H9 (cell line): ENCODE results near the gene SLC9A5. TPM values are rescaled to one million over a fixed set of nuclear protein-coding genes. Genes with fewer than 3 reads are reported as not detected.

Source experiments
- DNase-seq: peaks from one replicate; pipeline ENCODE4 v3.0.0-alpha.2; 2017
- H2AFZ ChIP-seq: one replicate; pipeline ENCODE4 v1.6.1; 2013; ENCODE audit warnings: mild to moderate bottlenecking, low read length, control low read depth, moderate library complexity
- H2AK5ac ChIP-seq: 2 replicates; pipeline ENCODE4 v1.6.1; 2013; ENCODE audit warnings: low read length, control low read depth, mixed read lengths; ENCODE audit not compliant: insufficient read length
- H2BK120ac ChIP-seq: one replicate; pipeline ENCODE4 v1.6.1; 2013; ENCODE audit warnings: low read depth, mild to moderate bottlenecking, low read length, control low read depth, inconsistent platforms; ENCODE audit not compliant: poor library complexity, severe bottlenecking
- H2BK12ac ChIP-seq: 2 replicates; pipeline ENCODE4 v1.6.1; 2013; ENCODE audit warnings: low read length, control low read depth, mixed read lengths, low read depth; ENCODE audit not compliant: insufficient read length
- H2BK15ac ChIP-seq: 2 replicates; pipeline ENCODE4 v1.6.1; 2013; ENCODE audit warnings: low read depth, low read length, control low read depth
- H2BK20ac ChIP-seq: one replicate; pipeline ENCODE4 v1.6.1; 2013; ENCODE audit warnings: low read depth, mild to moderate bottlenecking, low read length, control low read depth, inconsistent platforms; ENCODE audit not compliant: poor library complexity, severe bottlenecking
- H2BK5ac ChIP-seq: 2 replicates; pipeline ENCODE4 v1.6.1; 2013; ENCODE audit warnings: low read length, control low read depth, mixed read lengths; ENCODE audit not compliant: insufficient read length
- H3K14ac ChIP-seq: 2 replicates; pipeline ENCODE4 v1.6.1; 2013; ENCODE audit warnings: low read length, control low read depth; ENCODE audit not compliant: insufficient read depth
- H3K18ac ChIP-seq: 2 replicates; pipeline ENCODE4 v1.6.1; 2013; ENCODE audit warnings: low read depth, mild to moderate bottlenecking, mixed read lengths, low read length, control low read depth; ENCODE audit not compliant: insufficient read length
- H3K23ac ChIP-seq: 2 replicates; pipeline ENCODE4 v1.6.1; 2013; ENCODE audit warnings: low read length, control low read depth, mixed read lengths, low read depth; ENCODE audit not compliant: insufficient read length
- H3K23me2 ChIP-seq: 2 replicates; pipeline ENCODE4 v1.6.1; 2013; ENCODE audit warnings: low read depth, mild to moderate bottlenecking, mixed read lengths, low read length, control low read depth; ENCODE audit not compliant: insufficient read length, poor library complexity, severe bottlenecking
- H3K27ac ChIP-seq: 2 replicates; pipeline ENCODE4 v1.5.1; 2013; ENCODE audit warnings: low read length, control low read depth, mixed read lengths, low read depth; ENCODE audit not compliant: insufficient read length
- H3K27me3 ChIP-seq: 2 replicates; pipeline ENCODE4 v1.6.1; 2013; ENCODE audit warnings: low read length, control low read depth, inconsistent platforms; ENCODE audit not compliant: insufficient read depth
- H3K4ac ChIP-seq: 2 replicates; pipeline ENCODE4 v1.6.1; 2013; ENCODE audit warnings: low read depth, mild to moderate bottlenecking, control low read depth, inconsistent platforms, low read length, moderate library complexity
- H3K4me1 ChIP-seq: 2 replicates; pipeline ENCODE4 v1.6.1; 2013; ENCODE audit warnings: low read length, control low read depth, inconsistent platforms; ENCODE audit not compliant: insufficient read depth
- H3K4me2 ChIP-seq: 2 replicates; pipeline ENCODE4 v1.6.1; 2013; ENCODE audit warnings: low read length, control low read depth, mixed read lengths; ENCODE audit not compliant: insufficient read length, insufficient read depth
- H3K56ac ChIP-seq: 2 replicates; pipeline ENCODE4 v1.6.1; 2013; ENCODE audit warnings: low read depth, mild to moderate bottlenecking, mixed read lengths, low read length, control low read depth; ENCODE audit not compliant: insufficient read length
- H3K79me1 ChIP-seq: 2 replicates; pipeline ENCODE4 v1.6.1; 2013; ENCODE audit warnings: low read depth, mild to moderate bottlenecking, moderate library complexity, low read length, control low read depth, inconsistent platforms; ENCODE audit not compliant: insufficient read depth, poor library complexity, severe bottlenecking
- H3K79me2 ChIP-seq: 2 replicates; pipeline ENCODE4 v1.6.1; 2013; ENCODE audit warnings: low read length, control low read depth, inconsistent platforms; ENCODE audit not compliant: insufficient read depth
- H3K9ac ChIP-seq: 2 replicates; pipeline ENCODE4 v1.6.1; 2013; ENCODE audit warnings: low read length, control low read depth, mixed read lengths; ENCODE audit not compliant: insufficient read length; ENCODE audit errors: extremely low read depth
- H3K9me3 ChIP-seq: one replicate; pipeline ENCODE4 v1.6.1; 2013; ENCODE audit warnings: low read depth, low read length, inconsistent platforms; ENCODE audit not compliant: control insufficient read depth
- H3T11ph ChIP-seq: one replicate; pipeline ENCODE4 v1.6.1; 2013; ENCODE audit warnings: mild to moderate bottlenecking, low read length, control low read depth, inconsistent platforms
- H4K20me1 ChIP-seq: one replicate; pipeline ENCODE4 v1.6.1; 2013; ENCODE audit not compliant: control insufficient read depth, insufficient read length, insufficient read depth
- H4K5ac ChIP-seq: 2 replicates; pipeline ENCODE4 v1.6.1; 2013; ENCODE audit warnings: low read depth, mild to moderate bottlenecking, mixed read lengths, low read length, control low read depth; ENCODE audit not compliant: insufficient read length
- H4K8ac ChIP-seq: replicated peaks from 2 replicates; pipeline ENCODE4 v1.6.1; 2013; ENCODE audit warnings: low read length, control low read depth, mixed read lengths, low read depth; ENCODE audit not compliant: insufficient read length
- H4K91ac ChIP-seq: 2 replicates; pipeline ENCODE4 v1.6.1; 2013; ENCODE audit warnings: low read depth, mild to moderate bottlenecking, moderate library complexity, mixed read lengths, low read length, control low read depth; ENCODE audit not compliant: insufficient read length
- H3K27ac Mint-ChIP-seq, 3 experiments: 2 replicates in 2 of 3; 3 replicates in 1 of 3; pipeline ENCODE4 v1.8.0; 2020 to 2021; ENCODE audit warnings: mixed read lengths in 3 of 3, mild to moderate bottlenecking in 1 of 3, moderate library complexity in 1 of 3
- H3K27me3 Mint-ChIP-seq: 2 replicates; pipeline ENCODE4 v1.8.0; 2021; ENCODE audit warnings: low read depth, mild to moderate bottlenecking, moderate library complexity, mixed read lengths
- H3K36me3 Mint-ChIP-seq, 3 experiments: 2 replicates in 2 of 3; 3 replicates in 1 of 3; pipeline ENCODE4 v1.8.0; 2020 to 2021; ENCODE audit warnings: low read depth in 3 of 3, mixed read lengths in 3 of 3; ENCODE audit not compliant: insufficient read depth in 1 of 3
- H3K4me1 Mint-ChIP-seq, 2 experiments: 2 replicates each; pipeline ENCODE4 v1.8.0; 2020; ENCODE audit warnings: mixed read lengths in 2 of 2
- H3K4me3 Mint-ChIP-seq, 2 experiments: 2 replicates in 1 of 2; 3 replicates in 1 of 2; pipeline ENCODE4 v1.8.0; 2020 to 2021; ENCODE audit warnings: mild to moderate bottlenecking in 2 of 2, mixed read lengths in 2 of 2, moderate library complexity in 1 of 2
- H3K9me3 Mint-ChIP-seq, 2 experiments: 2 replicates in 1 of 2; 3 replicates in 1 of 2; pipeline ENCODE4 v1.8.0; 2020; ENCODE audit warnings: mild to moderate bottlenecking in 2 of 2, mixed read lengths in 2 of 2, moderate library complexity in 1 of 2
- WGBS: extraction: QIAGEN DNeasy Blood & Tissue Kit; methylation state at CpG from one replicate; pipeline ENCODE4 v1.1.7; 2013; ENCODE audit warnings: missing lambda C conversion rate, low lambda C conversion rate, mixed read lengths; ENCODE audit not compliant: insufficient read length; ENCODE audit errors: extremely low coverage; 5-methylcytosine and 5-hydroxymethylcytosine counted together
- total RNA-seq: library from RNA; stranded (reverse); gene quantifications from 2 replicates; pipeline ENCODE4 v1.2.1, GENCODE V29; 2021
- TF ChIP-seq, protein P1 (sequence below): fragments of 200-600 bp; sonication (generic); conservative IDR thresholded peaks from 3 replicates; pipeline ENCODE4 v1.8.0; 2021; ENCODE audit warnings: antibody characterized with exemption, mild to moderate bottlenecking

The SLC9A5 gene
- total RNA-seq, 1 experiment from 2014 or later, result 9.1 TPM

DNA sequence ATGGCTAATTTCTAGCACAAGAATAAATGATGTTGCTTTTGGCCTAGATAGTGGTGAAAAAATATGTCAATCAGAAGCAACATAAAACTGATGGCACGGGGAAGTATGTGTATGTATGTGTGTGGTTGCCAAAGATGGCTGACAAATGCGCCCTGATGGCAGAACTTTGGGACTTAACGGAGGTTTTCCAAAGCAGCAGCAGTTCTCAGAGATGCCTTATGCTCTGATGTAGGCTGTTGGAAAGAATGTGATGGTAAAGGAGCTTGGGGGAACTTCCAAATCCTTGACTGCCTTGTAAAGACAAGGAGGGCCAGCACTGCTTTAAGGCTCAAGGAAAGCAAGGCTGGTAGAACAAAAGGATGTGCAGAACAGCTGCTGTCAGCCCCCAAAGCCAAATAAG lies 61.8 kb downstream of the SLC9A5 start:
- H4K91ac ChIP-seq, result no peak overlapping the region
- H3K27ac ChIP-seq, result no peak overlapping the region
- no peak overlapping the region for H4K8ac ChIP-seq
- H2BK20ac ChIP-seq, result no peak overlapping the region
- H2AFZ ChIP-seq, result no peak overlapping the region
- no peaks in the 10 kb centered on the region for H3K36me3 Mint-ChIP-seq
- H3K4me3 Mint-ChIP-seq, result no peak overlapping the region
- no peaks in the 10 kb centered on the region for H3K23me2 ChIP-seq
- TF ChIP-seq, protein P1, sequence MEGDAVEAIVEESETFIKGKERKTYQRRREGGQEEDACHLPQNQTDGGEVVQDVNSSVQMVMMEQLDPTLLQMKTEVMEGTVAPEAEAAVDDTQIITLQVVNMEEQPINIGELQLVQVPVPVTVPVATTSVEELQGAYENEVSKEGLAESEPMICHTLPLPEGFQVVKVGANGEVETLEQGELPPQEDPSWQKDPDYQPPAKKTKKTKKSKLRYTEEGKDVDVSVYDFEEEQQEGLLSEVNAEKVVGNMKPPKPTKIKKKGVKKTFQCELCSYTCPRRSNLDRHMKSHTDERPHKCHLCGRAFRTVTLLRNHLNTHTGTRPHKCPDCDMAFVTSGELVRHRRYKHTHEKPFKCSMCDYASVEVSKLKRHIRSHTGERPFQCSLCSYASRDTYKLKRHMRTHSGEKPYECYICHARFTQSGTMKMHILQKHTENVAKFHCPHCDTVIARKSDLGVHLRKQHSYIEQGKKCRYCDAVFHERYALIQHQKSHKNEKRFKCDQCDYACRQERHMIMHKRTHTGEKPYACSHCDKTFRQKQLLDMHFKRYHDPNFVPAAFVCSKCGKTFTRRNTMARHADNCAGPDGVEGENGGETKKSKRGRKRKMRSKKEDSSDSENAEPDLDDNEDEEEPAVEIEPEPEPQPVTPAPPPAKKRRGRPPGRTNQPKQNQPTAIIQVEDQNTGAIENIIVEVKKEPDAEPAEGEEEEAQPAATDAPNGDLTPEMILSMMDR, result no peak
- H3K79me1 ChIP-seq, result no peaks in the 10 kb centered on the region
- H4K20me1 ChIP-seq, result no peaks in the 10 kb centered on the region
- H3T11ph ChIP-seq, result no peak overlapping the region
- H4K5ac ChIP-seq, result no peak overlapping the region
- H3K18ac ChIP-seq, result no peak overlapping the region
- H3K56ac ChIP-seq, result no peak overlapping the region
- H3K14ac ChIP-seq, result no peak overlapping the region
- H3K27me3 Mint-ChIP-seq, result peaks cover 32% of the 10 kb centered on the region
- no peak overlapping the region for H2BK5ac ChIP-seq
- no peak overlapping the region for H3K9ac ChIP-seq
- H3K27me3 ChIP-seq, result no peaks in the 10 kb centered on the region
- no peaks in the 10 kb centered on the region for H3K4me1 ChIP-seq
- WGBS, result no CpG with 5 or more reads among the region's 3 CpGs
- no peaks in the 10 kb centered on the region for H3K4me1 Mint-ChIP-seq
- no peak for DNase-seq
- no peak overlapping the region for H3K4me2 ChIP-seq
- H3K79me2 ChIP-seq, result no peaks in the 10 kb centered on the region
- no peak overlapping the region for H2AK5ac ChIP-seq
- no peak overlapping the region for H2BK120ac ChIP-seq
- H3K23ac ChIP-seq, result no peak overlapping the region
- H3K9me3 ChIP-seq, result no peaks in the 10 kb centered on the region
- no peaks in the 10 kb centered on the region for H3K9me3 Mint-ChIP-seq
- no peak overlapping the region for H2BK15ac ChIP-seq
- H3K4ac ChIP-seq, result no peak overlapping the region
- H3K27ac Mint-ChIP-seq, result no peak overlapping the region
- no peak overlapping the region for H2BK12ac ChIP-seq
